ENCODE data around the gene DALRD3. TPM values are rescaled to one million over a fixed set of nuclear protein-coding genes. Genes with fewer than 3 reads are reported as not detected.
A peak's percentile ranks its signal among the peaks of the same experiment; 100 is the strongest.

Gene DALRD3
- total and polyA plus RNA-seq, 8 donors: 23.6 to 67.4 (median 60.5) TPM

GRCh38 chr3:48990636-48991469, 27.5 kb downstream of the DALRD3 start:
- Histone ChIP-seq H3K36me3 (peaks cover 0 to 23% of the 10 kb centered on the region in 2 donors), H3K27ac (peak overlapping the region; percentile 91 to 92), H3K4me3 (peak overlapping the region; percentile 97), H3K9me3 (no peaks in the 10 kb centered on the region), H3K4me1 (peaks cover 17 to 43% of the 10 kb centered on the region in 2 donors), H3K27me3 (no peaks in the 10 kb centered on the region)
- ATAC-seq (peak; percentile 31), DNase-seq (peak in 2 of 4 donors; percentile 22 to 83)
- intact Hi-C loops (cut with DNase I): no loop called here
- TF ChIP-seq, protein P1, sequence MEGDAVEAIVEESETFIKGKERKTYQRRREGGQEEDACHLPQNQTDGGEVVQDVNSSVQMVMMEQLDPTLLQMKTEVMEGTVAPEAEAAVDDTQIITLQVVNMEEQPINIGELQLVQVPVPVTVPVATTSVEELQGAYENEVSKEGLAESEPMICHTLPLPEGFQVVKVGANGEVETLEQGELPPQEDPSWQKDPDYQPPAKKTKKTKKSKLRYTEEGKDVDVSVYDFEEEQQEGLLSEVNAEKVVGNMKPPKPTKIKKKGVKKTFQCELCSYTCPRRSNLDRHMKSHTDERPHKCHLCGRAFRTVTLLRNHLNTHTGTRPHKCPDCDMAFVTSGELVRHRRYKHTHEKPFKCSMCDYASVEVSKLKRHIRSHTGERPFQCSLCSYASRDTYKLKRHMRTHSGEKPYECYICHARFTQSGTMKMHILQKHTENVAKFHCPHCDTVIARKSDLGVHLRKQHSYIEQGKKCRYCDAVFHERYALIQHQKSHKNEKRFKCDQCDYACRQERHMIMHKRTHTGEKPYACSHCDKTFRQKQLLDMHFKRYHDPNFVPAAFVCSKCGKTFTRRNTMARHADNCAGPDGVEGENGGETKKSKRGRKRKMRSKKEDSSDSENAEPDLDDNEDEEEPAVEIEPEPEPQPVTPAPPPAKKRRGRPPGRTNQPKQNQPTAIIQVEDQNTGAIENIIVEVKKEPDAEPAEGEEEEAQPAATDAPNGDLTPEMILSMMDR (IDR thresholded peaks at IDR 0.05): no peak

GRCh38 chr3:48989796-48990635, 28.4 kb downstream of the DALRD3 start, which contains the start of gene P4HTM:
P4HTM (plus strand) TSS chr3:48990241; CDS start chr3:48990257, 16 bp downstream.
- TF ChIP-seq, protein P1 (IDR thresholded peaks at IDR 0.05): peak in 1 of 2 donors; percentile 22
- peaks cover 17 to 43% of the 10 kb centered on the region in 2 donors for H3K4me1 ChIP-seq
- no peaks in the 10 kb centered on the region for H3K9me3 ChIP-seq
- H3K36me3 ChIP-seq: peaks cover 0 to 23% of the 10 kb centered on the region in 2 donors
- intact Hi-C loops (cut with DNase I): no loop called here
- ATAC-seq (peak; percentile 90), DNase-seq (peak; percentile 86 to 93 (median 90))
- no peaks in the 10 kb centered on the region for H3K27me3 ChIP-seq
- H3K4me3 ChIP-seq: peak within 1 kb of the TSS; percentile 97
- peak within 1 kb of the TSS; percentile 91 to 92 for H3K27ac ChIP-seq

- H3K4me1 ChIP-seq: peaks cover 17 to 43% of the 10 kb centered on the region in 2 donors
- H3K9me3 ChIP-seq: no peaks in the 10 kb centered on the region
- H3K27ac ChIP-seq: peak overlapping the region; percentile 91 to 92
- no peaks in the 10 kb centered on the region for H3K27me3 ChIP-seq
- peak overlapping the region; percentile 97 for H3K4me3 ChIP-seq
- H3K36me3 ChIP-seq: peaks cover 0 to 23% of the 10 kb centered on the region in 2 donors
- ATAC-seq (no peak), DNase-seq (no peak)
- intact Hi-C loops (cut with DNase I): no loop called here
- TF ChIP-seq, protein P1 (IDR thresholded peaks at IDR 0.05): no peak
Observed at GRCh38 chr3:48989126-48989795, 29.1 kb downstream of the DALRD3 start.

GRCh38 chr3:48985831-48986376, 32.5 kb downstream of the DALRD3 start:
- intact Hi-C loops (cut with DNase I): no loop called here
- Histone ChIP-seq H3K4me3 (no peak overlapping the region), H3K27ac (no peak overlapping the region), H3K4me1 (peaks cover 6 to 23% of the 10 kb centered on the region in 2 donors), H3K27me3 (no peaks in the 10 kb centered on the region), H3K36me3 (peaks cover 0 to 55% of the 10 kb centered on the region in 2 donors), H3K9me3 (no peaks in the 10 kb centered on the region)
- no peak for ATAC-seq
- DNase-seq: no peak
- TF ChIP-seq, protein P1 (IDR thresholded peaks at IDR 0.05): no peak
